Caco-2 (cell line): ENCODE results near the gene SLBP. TPM values are rescaled to one million over a fixed set of nuclear protein-coding genes. Genes with fewer than 3 reads are reported as not detected.

Source experiments
- BruUV-seq: library from RNA; stranded (reverse); fragments of 400-500 nt; replicated peaks from 2 replicates; lab custom pipeline; 2021; lab: Mats Ljungman, UMichigan
- CTCF ChIA-PET: fragments of 300-600 bp; sonication (Branson Sonifier 250); formaldehyde crosslinking; loops from one replicate; lab custom pipeline; 2022; ENCODE audit warnings: antibody characterized with exemption; lab: Charles Lee
- POLR2A ChIA-PET: fragments of 300-600 bp; sonication (Branson Sonifier 250); formaldehyde crosslinking; loops from one replicate; lab custom pipeline; 2022; ENCODE audit warnings: antibody characterized with exemption; lab: Charles Lee
- DNase-seq, 2 experiments: peaks; one replicate each; pipeline versions ENCODE4 v3.0.0 to v3.0.0-alpha.2; 2020 to 2022
- H3K27me3 ChIP-seq: replicated peaks from 2 replicates; pipeline ENCODE4 v1.6.0; 2011; ENCODE audit warnings: low read length; ENCODE audit not compliant: control insufficient read depth, insufficient read depth
- H3K36me3 ChIP-seq: 2 replicates; pipeline ENCODE4 v1.5.1; 2011; ENCODE audit warnings: low read length; ENCODE audit not compliant: control insufficient read depth, insufficient read depth
- H3K4me1 ChIP-seq: fragments of 250-450 bp; sonication (Bioruptor Pico); 2 replicates; pipeline ENCODE4 v1.5.1; 2020; ENCODE audit warnings: mild to moderate bottlenecking
- H3K4me3 ChIP-seq: 2 replicates; pipeline ENCODE4 v1.5.1; 2011; ENCODE audit warnings: low read depth, mild to moderate bottlenecking, control low read depth, low read length
- H3K9me3 ChIP-seq: fragments of 250-450 bp; sonication (Bioruptor Pico); 2 replicates; pipeline ENCODE4 v1.5.1; 2020; ENCODE audit warnings: mild to moderate bottlenecking, moderate library complexity
- H3K27ac Mint-ChIP-seq: one replicate; pipeline ENCODE4 v1.8.0; 2022; ENCODE audit warnings: mixed read lengths; ENCODE audit not compliant: unreplicated experiment
- H3K27me3 Mint-ChIP-seq: one replicate; pipeline ENCODE4 v1.8.0; 2022; ENCODE audit warnings: mixed read lengths; ENCODE audit not compliant: insufficient read depth, unreplicated experiment
- H3K36me3 Mint-ChIP-seq: one replicate; pipeline ENCODE4 v1.8.0; 2022; ENCODE audit warnings: mild to moderate bottlenecking, mixed read lengths; ENCODE audit not compliant: insufficient read depth, unreplicated experiment
- H3K4me1 Mint-ChIP-seq: one replicate; pipeline ENCODE4 v1.8.0; 2022; ENCODE audit warnings: low read depth, mixed read lengths; ENCODE audit not compliant: unreplicated experiment
- H3K4me3 Mint-ChIP-seq: one replicate; pipeline ENCODE4 v1.8.0; 2022; ENCODE audit warnings: mild to moderate bottlenecking, moderate library complexity, mixed read lengths; ENCODE audit not compliant: unreplicated experiment
- H3K9me3 Mint-ChIP-seq: one replicate; pipeline ENCODE4 v1.8.0; 2022; ENCODE audit warnings: mixed read lengths; ENCODE audit not compliant: unreplicated experiment
- intact Hi-C: fragments of 100-400 bp; cut with micrococcal nuclease; formaldehyde crosslinking; loops from one replicate; pipeline ENCODE4 v1.10.0; 2022; ENCODE audit not compliant: unreplicated experiment
- total RNA-seq: library from RNA; stranded (reverse); gene quantifications from 2 replicates; pipeline ENCODE4 v1.2.3, GENCODE V29; 2022
- TF ChIP-seq, protein P1 (sequence below), 2 experiments: fragments of 200-600 bp in 1 of 2; IDR thresholded peaks; 1 replicate in 1 of 2; 2 replicates in 1 of 2; pipeline versions ENCODE4 v1.5.1 to v1.8.0; 2011 to 2022; ENCODE audit warnings: antibody characterized with exemption in 1 of 2, control low read depth in 1 of 2, inconsistent platforms in 1 of 2, low read depth in 1 of 2, low read length in 1 of 2, mild to moderate bottlenecking in 1 of 2, moderate library complexity in 1 of 2; ENCODE audit not compliant: insufficient read depth in 1 of 2, severe bottlenecking in 1 of 2, unreplicated experiment in 1 of 2

Gene SLBP
- total RNA-seq, 1 experiment from 2014 or later = 116 TPM

DNA sequence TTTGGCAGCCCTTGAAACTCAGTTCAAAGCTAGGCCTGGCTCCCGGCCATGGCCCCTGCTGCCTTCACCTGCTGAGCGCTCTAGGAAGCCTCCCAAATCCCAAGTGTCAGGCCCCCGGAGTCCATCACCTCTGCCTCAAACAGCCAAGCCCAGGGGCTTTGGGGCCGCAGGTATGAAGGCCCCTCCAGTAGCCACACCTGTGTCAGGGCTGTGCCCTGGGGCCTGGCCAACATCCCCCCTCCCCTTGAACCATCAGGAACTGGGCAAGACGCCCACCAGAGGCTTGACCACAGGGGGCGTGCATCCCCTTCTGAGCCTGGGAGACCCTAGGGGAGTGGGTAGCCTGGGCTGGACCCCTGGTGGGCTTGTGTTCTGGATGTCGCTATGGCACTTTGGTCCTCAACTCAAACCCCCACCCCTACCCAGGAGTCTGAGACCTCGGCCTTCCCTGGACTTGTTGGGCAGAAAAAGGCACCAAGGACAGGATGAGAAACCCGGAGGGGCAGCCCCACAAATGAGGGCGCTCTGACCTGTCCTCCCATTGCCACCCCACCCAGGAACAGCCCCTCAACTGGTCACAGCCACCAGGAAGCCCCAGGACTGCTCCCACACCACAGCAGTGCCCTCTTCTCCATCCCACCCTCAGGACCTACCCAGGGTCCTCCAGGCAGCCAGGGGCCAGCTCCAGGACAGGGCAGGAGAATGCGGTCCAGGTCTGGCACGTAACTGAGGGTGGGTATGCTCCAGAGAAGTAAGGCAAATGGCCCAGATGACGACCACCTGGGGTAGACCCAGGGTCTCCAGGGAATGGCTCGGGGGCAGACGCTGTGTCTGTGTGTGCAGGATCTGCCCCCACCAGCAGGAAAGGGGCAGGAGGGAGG lies 4.2 kb upstream of the SLBP start:
- CTCF ChIA-PET = no interaction called here
- H3K4me1 ChIP-seq = no peaks in the 10 kb centered on the region; the same call in 1 of the 2 replicates
- Mint-ChIP-seq H3K4me3 (no peak overlapping the region), H3K36me3 (peaks cover 58% of the 10 kb centered on the region), H3K9me3 (no peaks in the 10 kb centered on the region), H3K27ac (no peak overlapping the region), H3K4me1 (peaks cover 2% of the 10 kb centered on the region), H3K27me3 (no peaks in the 10 kb centered on the region)
- no peak for DNase-seq
- TF ChIP-seq, protein P1, sequence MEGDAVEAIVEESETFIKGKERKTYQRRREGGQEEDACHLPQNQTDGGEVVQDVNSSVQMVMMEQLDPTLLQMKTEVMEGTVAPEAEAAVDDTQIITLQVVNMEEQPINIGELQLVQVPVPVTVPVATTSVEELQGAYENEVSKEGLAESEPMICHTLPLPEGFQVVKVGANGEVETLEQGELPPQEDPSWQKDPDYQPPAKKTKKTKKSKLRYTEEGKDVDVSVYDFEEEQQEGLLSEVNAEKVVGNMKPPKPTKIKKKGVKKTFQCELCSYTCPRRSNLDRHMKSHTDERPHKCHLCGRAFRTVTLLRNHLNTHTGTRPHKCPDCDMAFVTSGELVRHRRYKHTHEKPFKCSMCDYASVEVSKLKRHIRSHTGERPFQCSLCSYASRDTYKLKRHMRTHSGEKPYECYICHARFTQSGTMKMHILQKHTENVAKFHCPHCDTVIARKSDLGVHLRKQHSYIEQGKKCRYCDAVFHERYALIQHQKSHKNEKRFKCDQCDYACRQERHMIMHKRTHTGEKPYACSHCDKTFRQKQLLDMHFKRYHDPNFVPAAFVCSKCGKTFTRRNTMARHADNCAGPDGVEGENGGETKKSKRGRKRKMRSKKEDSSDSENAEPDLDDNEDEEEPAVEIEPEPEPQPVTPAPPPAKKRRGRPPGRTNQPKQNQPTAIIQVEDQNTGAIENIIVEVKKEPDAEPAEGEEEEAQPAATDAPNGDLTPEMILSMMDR (IDR thresholded peaks at IDR 0.05; ENCODE audit: insufficient read depth in 1 of 2, low read depth in 1 of 2, low read length in 1 of 2, severe bottlenecking in 1 of 2, unreplicated experiment in 1 of 2) = no peak
- POLR2A ChIA-PET = no interaction called here
- intact Hi-C loops = no loop called here
- peaks cover 1% of the 10 kb centered on the region; the same call in 1 of the 2 replicates for H3K36me3 ChIP-seq
- H3K4me3 ChIP-seq = no peak overlapping the region
- no peaks in the 10 kb centered on the region for H3K27me3 ChIP-seq
- H3K9me3 ChIP-seq = no peaks in the 10 kb centered on the region
- BruUV-seq = no TSS peak

DNA sequence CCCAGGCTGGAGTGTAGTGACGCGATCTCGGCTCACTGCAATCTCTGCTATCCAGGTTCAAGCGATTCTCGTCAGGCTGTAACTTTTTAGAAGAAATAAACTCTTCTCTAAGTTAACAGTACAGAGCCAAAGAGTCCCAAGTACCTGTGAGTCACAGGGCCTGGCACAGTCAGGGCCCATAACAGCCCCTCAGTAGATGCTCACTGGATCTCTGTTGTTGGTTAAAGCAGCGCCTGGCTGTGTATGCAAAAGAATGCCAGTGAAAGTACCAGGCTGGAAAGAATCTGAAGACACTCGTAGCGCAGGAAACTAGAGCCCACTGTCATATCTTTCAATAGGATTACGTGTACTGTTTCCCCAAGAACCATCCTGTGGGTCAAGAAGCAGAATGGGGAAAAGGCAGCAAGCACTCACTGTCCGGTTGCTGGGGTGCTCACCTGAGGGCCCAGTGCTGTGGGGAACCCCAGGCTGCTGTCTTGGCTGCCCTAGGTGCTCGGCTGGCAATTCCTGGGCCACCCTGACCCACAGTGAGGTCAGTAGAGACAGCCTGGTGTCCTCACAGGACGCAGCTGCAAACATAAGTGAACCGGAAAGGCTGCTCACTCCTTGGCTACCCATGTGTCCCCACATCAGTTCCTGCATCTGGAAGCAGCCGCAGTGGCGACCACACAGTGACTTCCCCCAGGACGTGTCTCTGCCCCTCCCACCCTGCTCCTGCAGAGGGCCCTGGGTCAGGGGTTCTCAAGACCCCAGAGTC lies 3.1 kb upstream of the SLBP start:
- ChIA-PET POLR2A (no interaction called here), CTCF (no interaction called here)
- BruUV-seq = no TSS peak
- peaks cover 9% of the 10 kb centered on the region for H3K4me1 Mint-ChIP-seq
- Histone ChIP-seq H3K4me3 (no peak overlapping the region), H3K36me3 (peaks cover 1% of the 10 kb centered on the region; the same call in 1 of the 2 replicates), H3K9me3 (no peaks in the 10 kb centered on the region), H3K4me1 (peaks cover 2% of the 10 kb centered on the region), H3K27me3 (no peaks in the 10 kb centered on the region)
- no peaks in the 10 kb centered on the region for H3K9me3 Mint-ChIP-seq
- H3K27me3 Mint-ChIP-seq = no peaks in the 10 kb centered on the region
- TF ChIP-seq, protein P1 (IDR thresholded peaks at IDR 0.05; ENCODE audit: insufficient read depth in 1 of 2, low read depth in 1 of 2, low read length in 1 of 2, severe bottlenecking in 1 of 2, unreplicated experiment in 1 of 2) = no peak
- no peak for DNase-seq
- H3K4me3 Mint-ChIP-seq = no peak overlapping the region
- intact Hi-C loops = no loop called here
- H3K36me3 Mint-ChIP-seq = peaks cover 63% of the 10 kb centered on the region
- H3K27ac Mint-ChIP-seq = no peak overlapping the region

GRCh38 chr4:1714303-1715001 lies 2.3 kb upstream of the SLBP start:
- H3K36me3 Mint-ChIP-seq = peaks cover 65% of the 10 kb centered on the region
- TF ChIP-seq, protein P1 (IDR thresholded peaks at IDR 0.05; ENCODE audit: insufficient read depth in 1 of 2, low read depth in 1 of 2, low read length in 1 of 2, severe bottlenecking in 1 of 2, unreplicated experiment in 1 of 2) = no peak
- H3K27ac Mint-ChIP-seq = no peak overlapping the region
- Histone ChIP-seq H3K4me3 (no peak overlapping the region), H3K27me3 (no peaks in the 10 kb centered on the region), H3K4me1 (peaks cover 9% of the 10 kb centered on the region), H3K9me3 (no peaks in the 10 kb centered on the region), H3K36me3 (peaks cover 1% of the 10 kb centered on the region; the same call in 1 of the 2 replicates)
- BruUV-seq = no TSS peak
- intact Hi-C loops = loop anchor here (5.0 kb wide), 1 partner anchor 548 kb away; the partner anchor contains the start of gene MXD4
- H3K27me3 Mint-ChIP-seq = no peaks in the 10 kb centered on the region
- DNase-seq = no peak
- POLR2A ChIA-PET = no interaction called here
- H3K4me1 Mint-ChIP-seq = peaks cover 17% of the 10 kb centered on the region
- peak overlapping the region; percentile 99 for H3K4me3 Mint-ChIP-seq
- CTCF ChIA-PET = interaction anchor here (0.6 kb wide), 1 partner anchor 53 kb away, joined by 5 read pairs; no protein-coding TSS in a partner anchor
- H3K9me3 Mint-ChIP-seq = no peaks in the 10 kb centered on the region
